MM.1S (cell line): ENCODE data around the gene ZNF569.

ENCODE experiments used
- DNase-seq: peaks from one replicate; pipeline ENCODE4 v3.0.0-alpha.2; 2015
- H2AFZ ChIP-seq: fragments of 300-600 bp; sonication (generic); 2 replicates; pipeline ENCODE4 v1.6.0; 2016; ENCODE audit warnings: antibody characterized with exemption, low read length
- H3F3A ChIP-seq: fragments of 300-600 bp; sonication (generic); 2 replicates; pipeline ENCODE4 v1.6.1; 2016; ENCODE audit warnings: mild to moderate bottlenecking, antibody characterized with exemption, low read length, moderate library complexity, mixed read lengths; ENCODE audit not compliant: insufficient read depth
- H3K27ac ChIP-seq: fragments of 300-600 bp; sonication (generic); 2 replicates; pipeline ENCODE4 v1.5.1; 2016; ENCODE audit warnings: mild to moderate bottlenecking, low read length
- H3K27me3 ChIP-seq: fragments of 300-600 bp; sonication (generic); replicated peaks from 2 replicates; pipeline ENCODE4 v1.6.0; 2016; ENCODE audit warnings: low read length; ENCODE audit not compliant: insufficient read depth
- H3K36me3 ChIP-seq: fragments of 300-600 bp; sonication (generic); replicated peaks from 2 replicates; pipeline ENCODE4 v1.6.1; 2016; ENCODE audit warnings: mild to moderate bottlenecking, low read length, mixed read lengths; ENCODE audit not compliant: insufficient read depth
- H3K4me1 ChIP-seq: fragments of 300-600 bp; sonication (generic); 2 replicates; pipeline ENCODE4 v1.6.1; 2016; ENCODE audit warnings: low read length, mixed read lengths
- H3K4me2 ChIP-seq: fragments of 300-600 bp; sonication (generic); 2 replicates; pipeline ENCODE4 v1.6.0; 2016; ENCODE audit warnings: low read depth, low read length
- H3K4me3 ChIP-seq: fragments of 300-600 bp; sonication (generic); 2 replicates; pipeline ENCODE4 v1.5.1; 2016; ENCODE audit warnings: low read length, mixed read lengths
- H3K79me2 ChIP-seq: fragments of 300-600 bp; sonication (generic); 2 replicates; pipeline ENCODE4 v1.6.1; 2016; ENCODE audit warnings: mixed run types, low read length, mixed read lengths
- H3K9ac ChIP-seq: fragments of 300-600 bp; sonication (generic); 2 replicates; pipeline ENCODE4 v1.6.1; 2016; ENCODE audit warnings: low read length, mixed read lengths
- H3K9me2 ChIP-seq: fragments of 300-600 bp; sonication (generic); replicated peaks from 2 replicates; pipeline ENCODE4 v1.6.1; 2016; ENCODE audit warnings: mild to moderate bottlenecking, low read length, mixed read lengths; ENCODE audit not compliant: insufficient read depth
- H3K9me3 ChIP-seq: fragments of 300-600 bp; sonication (generic); replicated peaks from 2 replicates; pipeline ENCODE4 v1.6.1; 2016; ENCODE audit warnings: mild to moderate bottlenecking, low read length, mixed read lengths; ENCODE audit not compliant: insufficient read depth
- H4K20me1 ChIP-seq: fragments of 300-600 bp; sonication (generic); 2 replicates; pipeline ENCODE4 v1.6.1; 2016; ENCODE audit warnings: mild to moderate bottlenecking, low read length, moderate library complexity, mixed read lengths; ENCODE audit not compliant: insufficient read depth
- EZH2 ChIP-seq: fragments of 300-600 bp; sonication (generic); optimal IDR thresholded peaks from 2 replicates; pipeline ENCODE3; 2017; ENCODE audit warnings: low read depth, mild to moderate bottlenecking, antibody characterized with exemption, low read length, mixed read lengths
- EZH2phosphoT487 ChIP-seq: fragments of 300-600 bp; sonication (generic); IDR thresholded peaks from 2 replicates; pipeline ENCODE4 v1.6.1; 2018; ENCODE audit warnings: antibody characterized with exemption, low read length
- TF ChIP-seq, protein P1 (sequence below): fragments of 300-600 bp; sonication (generic); IDR thresholded peaks from 2 replicates; pipeline ENCODE4 v1.5.1; 2016; ENCODE audit warnings: antibody characterized with exemption, low read length, mixed read lengths

Gene ZNF569

DNA sequence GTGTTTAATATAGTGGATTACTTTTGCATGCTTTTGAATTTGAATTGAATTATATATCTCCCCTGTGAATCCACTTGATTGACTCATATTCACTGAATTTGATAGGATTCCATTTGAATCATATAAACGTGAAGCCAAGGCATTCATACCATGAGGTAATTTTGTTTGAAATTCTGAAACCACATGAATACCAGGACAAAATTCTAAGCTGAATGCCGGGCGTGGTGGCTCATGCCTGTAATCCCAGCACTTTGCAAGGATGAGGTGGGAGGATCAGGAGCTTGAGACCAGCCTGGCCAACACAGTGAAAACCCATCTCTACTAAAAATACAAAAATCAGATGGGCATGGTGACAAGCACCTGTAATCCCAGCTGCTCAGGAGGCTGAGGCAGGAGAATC, 43.9 kb upstream of the ZNF569 start:
- Histone ChIP-seq H4K20me1 (no peaks in the 10 kb centered on the region), H3K4me2 (no peak overlapping the region), H3K9me2 (no peaks in the 10 kb centered on the region), H2AFZ (no peak overlapping the region), H3K36me3 (no peaks in the 10 kb centered on the region), H3F3A (no peaks in the 10 kb centered on the region), H3K27me3 (no peaks in the 10 kb centered on the region), H3K9me3 (no peaks in the 10 kb centered on the region), H3K27ac (no peak overlapping the region), H3K79me2 (no peaks in the 10 kb centered on the region), H3K4me3 (no peak overlapping the region), H3K9ac (no peak overlapping the region), H3K4me1 (no peaks in the 10 kb centered on the region)
- DNase-seq, result no peak
- no peak for TF ChIP-seq EZH2
- TF ChIP-seq EZH2phosphoT487, result no peak
- TF ChIP-seq, protein P1, sequence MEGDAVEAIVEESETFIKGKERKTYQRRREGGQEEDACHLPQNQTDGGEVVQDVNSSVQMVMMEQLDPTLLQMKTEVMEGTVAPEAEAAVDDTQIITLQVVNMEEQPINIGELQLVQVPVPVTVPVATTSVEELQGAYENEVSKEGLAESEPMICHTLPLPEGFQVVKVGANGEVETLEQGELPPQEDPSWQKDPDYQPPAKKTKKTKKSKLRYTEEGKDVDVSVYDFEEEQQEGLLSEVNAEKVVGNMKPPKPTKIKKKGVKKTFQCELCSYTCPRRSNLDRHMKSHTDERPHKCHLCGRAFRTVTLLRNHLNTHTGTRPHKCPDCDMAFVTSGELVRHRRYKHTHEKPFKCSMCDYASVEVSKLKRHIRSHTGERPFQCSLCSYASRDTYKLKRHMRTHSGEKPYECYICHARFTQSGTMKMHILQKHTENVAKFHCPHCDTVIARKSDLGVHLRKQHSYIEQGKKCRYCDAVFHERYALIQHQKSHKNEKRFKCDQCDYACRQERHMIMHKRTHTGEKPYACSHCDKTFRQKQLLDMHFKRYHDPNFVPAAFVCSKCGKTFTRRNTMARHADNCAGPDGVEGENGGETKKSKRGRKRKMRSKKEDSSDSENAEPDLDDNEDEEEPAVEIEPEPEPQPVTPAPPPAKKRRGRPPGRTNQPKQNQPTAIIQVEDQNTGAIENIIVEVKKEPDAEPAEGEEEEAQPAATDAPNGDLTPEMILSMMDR, result no peak

- H3F3A ChIP-seq, result no peaks in the 10 kb centered on the region
- no peaks in the 10 kb centered on the region for H3K4me1 ChIP-seq
- H2AFZ ChIP-seq, result no peak overlapping the region
- TF ChIP-seq, protein P1, result no peak
- no peak for TF ChIP-seq EZH2
- no peak overlapping the region for H3K9ac ChIP-seq
- no peak overlapping the region for H3K27ac ChIP-seq
- H3K27me3 ChIP-seq, result no peaks in the 10 kb centered on the region
- H3K79me2 ChIP-seq, result no peaks in the 10 kb centered on the region
- H3K4me2 ChIP-seq, result no peak overlapping the region
- no peak for DNase-seq
- H3K9me2 ChIP-seq, result no peaks in the 10 kb centered on the region
- no peaks in the 10 kb centered on the region for H3K36me3 ChIP-seq
- H3K4me3 ChIP-seq, result no peak overlapping the region
- no peaks in the 10 kb centered on the region for H4K20me1 ChIP-seq
- no peaks in the 10 kb centered on the region for H3K9me3 ChIP-seq
Measured at GRCh38 chr19:37507167-37507464, 39.9 kb upstream of the ZNF569 start.

DNA sequence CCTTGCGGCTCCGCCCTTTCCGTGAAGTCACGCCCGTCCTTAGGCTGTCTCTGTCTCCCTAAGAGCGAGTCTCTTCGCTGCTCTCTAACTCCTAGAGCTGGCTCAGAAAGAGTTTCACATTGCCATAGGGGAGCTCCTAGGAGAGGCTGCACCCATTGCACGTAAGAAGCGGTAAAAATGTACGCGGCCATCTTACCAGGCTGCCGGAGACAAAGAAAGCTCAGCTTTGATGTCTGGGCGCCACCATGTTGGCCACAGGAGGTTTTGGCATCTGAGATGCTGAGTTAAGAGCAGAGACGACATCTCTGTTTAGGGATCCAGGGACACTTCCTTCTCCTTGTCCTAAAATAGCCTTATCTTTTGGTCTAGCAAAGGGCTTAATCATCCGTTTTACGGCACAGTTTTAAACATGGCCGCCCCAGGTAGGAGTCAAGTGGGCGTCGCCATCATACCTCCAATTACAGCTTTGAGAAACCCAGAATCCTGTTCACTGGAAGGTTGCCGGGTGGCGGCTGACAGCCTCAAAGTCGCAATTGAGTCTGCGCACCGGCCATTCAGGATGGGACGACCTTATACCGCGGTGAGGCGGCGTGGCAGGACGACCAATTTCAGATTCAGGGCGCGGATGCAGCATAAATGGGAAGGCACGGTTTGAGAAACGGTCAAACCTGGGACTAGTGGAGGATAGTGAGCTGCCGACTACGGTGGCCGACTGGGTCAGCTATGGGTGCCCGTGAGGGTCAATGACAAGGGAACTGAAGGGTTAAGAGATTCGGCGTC, 39.3 kb upstream of the ZNF569 start, which contains the start of gene ZNF793:
ZNF793 (plus strand) TSS at position 553 of the 780 bp plus-strand sequence. CDS start 16,501 bp downstream, outside the sequence.
- Histone ChIP-seq H3K27ac (no peak within 1 kb of the TSS), H3K36me3 (no peaks in the 10 kb centered on the region), H3K9ac (no peak within 1 kb of the TSS), H3K27me3 (no peaks in the 10 kb centered on the region), H3K9me3 (no peaks in the 10 kb centered on the region), H4K20me1 (no peaks in the 10 kb centered on the region), H3F3A (no peaks in the 10 kb centered on the region), H3K9me2 (no peaks in the 10 kb centered on the region), H3K4me1 (no peaks in the 10 kb centered on the region), H2AFZ (no peak within 1 kb of the TSS), H3K4me2 (no peak within 1 kb of the TSS), H3K4me3 (no peak within 1 kb of the TSS), H3K79me2 (no peaks in the 10 kb centered on the region)
- TF ChIP-seq EZH2phosphoT487, result no peak
- TF ChIP-seq, protein P1, result no peak
- TF ChIP-seq EZH2, result no peak
- DNase-seq, result no peak
